GM15510 (cell line): Measurements from ENCODE around the gene PIANP.

Experiments
- POLR2A ChIP-seq: IDR thresholded peaks from 3 replicates; pipeline ENCODE4 v1.6.1; 2011; ENCODE audit warnings: borderline replicate concordance; ENCODE audit not compliant: insufficient read length; ENCODE audit errors: extremely low read depth

The PIANP gene

DNA sequence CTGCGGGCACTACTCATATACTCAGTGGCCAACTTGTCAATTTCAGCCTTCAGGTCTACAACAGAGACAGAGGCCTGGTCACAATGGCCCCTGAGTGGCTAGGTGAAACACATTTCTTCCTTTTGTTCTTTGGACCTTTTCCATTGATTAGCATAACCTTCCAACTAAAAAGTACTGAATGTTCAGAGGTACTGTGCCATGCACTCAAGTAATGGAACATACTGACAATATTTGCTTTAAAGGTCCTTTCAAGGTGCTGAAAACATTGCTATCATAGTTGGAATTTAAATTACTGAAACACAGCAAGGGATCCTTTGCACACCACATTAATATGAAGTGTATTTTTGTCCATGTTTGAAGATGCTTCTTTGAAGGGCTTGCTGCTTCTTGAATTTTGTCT is 47.3 kb downstream of the PIANP start:
- TF ChIP-seq POLR2A = no peak

GRCh38 chr12:6652391-6652790 is 48.2 kb downstream of the PIANP start:
- TF ChIP-seq POLR2A = no peak

DNA sequence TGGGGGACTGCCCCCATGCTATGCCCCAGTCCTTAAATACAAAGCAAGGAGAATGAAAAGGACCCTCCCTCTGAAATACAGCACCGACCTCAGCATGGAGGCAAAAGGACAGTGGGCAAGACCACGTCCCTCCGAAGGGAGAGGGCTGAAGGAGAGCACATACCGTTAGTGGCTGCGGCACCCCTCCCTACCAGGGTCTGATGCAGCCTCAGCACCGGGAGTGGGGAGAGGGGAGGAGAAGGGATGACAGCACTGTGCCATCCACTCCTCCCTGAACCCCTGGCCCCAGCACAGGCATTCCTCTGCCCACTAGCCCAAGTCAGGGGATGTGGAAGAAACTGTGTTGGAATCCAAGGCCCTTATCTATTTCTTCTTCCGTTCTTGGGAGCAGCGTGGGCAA is 49.8 kb downstream of the PIANP start:
- TF ChIP-seq POLR2A = no peak

- TF ChIP-seq POLR2A = peak; percentile 59
These were observed 53.5 kb downstream of the PIANP start, which contains the start of gene ACRBP for GRCh38 chr12:6647083-6647604. Gene ACRBP, minus strand, starts transcription at chr12:6647432. Its CDS starts 66 bp downstream, at chr12:6647366.

DNA sequence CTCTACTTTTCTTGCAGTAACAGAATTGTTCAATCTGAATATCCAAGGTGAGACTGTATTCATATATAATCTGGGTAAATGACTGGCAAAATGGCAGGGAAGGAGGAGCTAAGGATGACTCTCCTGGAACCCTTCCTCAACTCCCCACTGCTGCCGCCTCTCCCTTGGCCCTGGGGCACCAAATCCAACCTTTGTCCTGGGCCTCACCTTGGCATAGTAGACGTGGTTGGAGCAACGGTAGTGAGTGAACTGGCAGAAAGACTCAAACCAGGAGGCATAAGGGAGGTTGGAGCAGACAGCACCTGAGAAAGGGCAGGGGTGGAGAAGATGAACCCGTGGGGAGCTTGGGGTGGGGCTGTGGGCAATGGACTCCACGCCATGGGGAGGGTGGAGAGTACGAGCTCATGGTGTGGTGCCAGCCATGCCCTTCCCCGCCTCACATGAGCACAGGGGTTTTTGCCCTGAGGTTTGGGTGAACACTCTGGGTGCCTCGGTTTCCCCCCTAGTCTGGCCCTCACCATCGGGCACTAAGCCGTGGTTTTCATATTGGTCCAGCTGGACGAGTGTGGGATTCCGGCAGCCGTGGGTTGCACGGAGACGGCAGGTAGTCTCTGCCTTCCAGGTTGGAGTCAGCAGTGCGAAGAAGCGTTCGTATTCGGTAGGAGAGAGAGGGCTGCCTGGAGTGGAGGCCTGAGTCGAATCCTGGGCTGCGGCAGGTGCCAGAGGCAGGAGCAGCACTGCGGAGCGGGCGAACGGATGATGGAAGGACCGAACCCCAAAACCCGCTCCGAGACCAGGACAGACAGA is 54.1 kb downstream of the PIANP start:
- TF ChIP-seq POLR2A = no peak

- no peak for TF ChIP-seq POLR2A
These were observed 55.7 kb downstream of the PIANP start for GRCh38 chr12:6644903-6645302.

- no peak for TF ChIP-seq POLR2A
These were observed 56.4 kb downstream of the PIANP start for GRCh38 chr12:6644257-6644596.
